C4-2B (cell line): ENCODE data around the gene KDM2A.

ENCODE experiments used
- H3K27ac ChIP-seq: fragments of 450-650 bp; 2 replicates; pipeline ENCODE4 v1.5.1; 2017
- ZFX ChIP-seq: fragments of 450-650 bp; IDR thresholded peaks from 2 replicates; pipeline ENCODE4 v1.6.1; 2017
- TF ChIP-seq, protein P1 (sequence below): fragments of 450-650 bp; conservative IDR thresholded peaks from 2 replicates; pipeline ENCODE4 v1.5.1; 2017; ENCODE audit warnings: mild to moderate bottlenecking

The KDM2A gene

DNA sequence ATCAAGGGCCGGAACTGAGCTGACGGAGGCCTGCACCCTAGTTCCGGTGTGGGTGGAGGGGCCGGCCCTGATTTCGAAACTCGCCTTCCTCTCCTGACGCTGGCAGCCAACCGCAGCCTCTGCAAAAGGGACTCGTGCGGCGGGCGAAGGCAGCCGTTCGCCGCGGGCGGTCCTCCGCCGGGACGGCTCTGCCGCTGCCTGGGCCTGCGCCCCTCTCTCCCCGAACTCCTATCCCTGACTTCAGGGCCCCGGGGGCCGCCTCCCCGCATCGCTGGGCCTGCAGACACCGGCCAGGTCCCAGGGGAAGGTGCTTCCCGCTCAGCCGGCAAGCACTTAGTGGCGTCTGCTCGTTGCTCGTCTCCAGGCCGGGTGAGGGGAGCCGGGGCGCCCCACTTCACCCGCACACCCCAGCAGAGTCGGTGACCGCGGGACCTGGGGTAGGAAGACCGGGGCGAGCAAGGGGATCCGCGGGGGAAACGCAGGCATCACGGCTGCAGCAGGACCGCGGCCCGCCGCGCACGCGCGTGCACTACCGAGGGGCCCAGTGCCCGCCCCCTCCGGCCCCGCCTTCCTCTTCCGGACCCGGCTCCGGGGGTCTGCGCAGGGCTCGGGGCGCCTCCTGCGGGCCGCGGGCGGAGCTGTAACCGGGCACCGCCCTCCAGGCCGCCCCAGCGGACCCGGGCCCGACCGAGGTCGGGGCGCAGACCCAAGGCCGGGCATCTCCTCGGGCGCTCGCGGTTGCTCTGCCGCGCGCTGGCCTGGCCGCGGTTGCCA, 169.6 kb downstream of the KDM2A start:
- peak; percentile 82 for TF ChIP-seq ZFX
- TF ChIP-seq, protein P1, sequence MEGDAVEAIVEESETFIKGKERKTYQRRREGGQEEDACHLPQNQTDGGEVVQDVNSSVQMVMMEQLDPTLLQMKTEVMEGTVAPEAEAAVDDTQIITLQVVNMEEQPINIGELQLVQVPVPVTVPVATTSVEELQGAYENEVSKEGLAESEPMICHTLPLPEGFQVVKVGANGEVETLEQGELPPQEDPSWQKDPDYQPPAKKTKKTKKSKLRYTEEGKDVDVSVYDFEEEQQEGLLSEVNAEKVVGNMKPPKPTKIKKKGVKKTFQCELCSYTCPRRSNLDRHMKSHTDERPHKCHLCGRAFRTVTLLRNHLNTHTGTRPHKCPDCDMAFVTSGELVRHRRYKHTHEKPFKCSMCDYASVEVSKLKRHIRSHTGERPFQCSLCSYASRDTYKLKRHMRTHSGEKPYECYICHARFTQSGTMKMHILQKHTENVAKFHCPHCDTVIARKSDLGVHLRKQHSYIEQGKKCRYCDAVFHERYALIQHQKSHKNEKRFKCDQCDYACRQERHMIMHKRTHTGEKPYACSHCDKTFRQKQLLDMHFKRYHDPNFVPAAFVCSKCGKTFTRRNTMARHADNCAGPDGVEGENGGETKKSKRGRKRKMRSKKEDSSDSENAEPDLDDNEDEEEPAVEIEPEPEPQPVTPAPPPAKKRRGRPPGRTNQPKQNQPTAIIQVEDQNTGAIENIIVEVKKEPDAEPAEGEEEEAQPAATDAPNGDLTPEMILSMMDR: no peak; the same call in 1 of the 2 replicates
- peak overlapping the region; percentile 100 for H3K27ac ChIP-seq

DNA sequence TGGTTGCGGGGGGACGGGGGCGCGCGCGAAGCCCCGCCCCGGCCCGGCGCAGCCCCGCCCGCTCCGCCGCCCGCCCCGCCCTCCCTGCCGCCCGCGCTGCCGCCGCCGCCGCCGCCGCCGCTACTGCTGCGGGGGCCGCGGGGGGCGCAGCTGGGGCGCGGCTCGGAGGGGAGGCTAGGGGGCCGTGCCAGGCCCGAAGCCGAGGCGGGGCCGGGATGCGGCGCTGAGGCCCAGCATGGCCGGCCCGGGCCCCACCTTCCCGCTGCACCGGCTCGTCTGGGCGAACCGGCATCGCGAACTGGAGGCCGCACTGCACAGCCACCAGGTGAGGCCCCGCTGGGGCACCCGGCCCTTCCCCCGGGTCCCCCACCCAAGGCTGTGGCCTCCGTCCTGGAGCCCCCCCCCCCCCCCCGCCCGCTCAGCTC, 170.2 kb downstream of the KDM2A start, which contains the start of gene ANKRD13D:
Gene ANKRD13D, plus strand, starts transcription at position 78 of the 425 bp plus-strand sequence. Its CDS starts 158 bp downstream, at position 236.
- TF ChIP-seq ZFX: no peak; the same call in 1 of the 2 replicates
- TF ChIP-seq, protein P1: no peak
- peak within 1 kb of the TSS; percentile 100 for H3K27ac ChIP-seq

DNA sequence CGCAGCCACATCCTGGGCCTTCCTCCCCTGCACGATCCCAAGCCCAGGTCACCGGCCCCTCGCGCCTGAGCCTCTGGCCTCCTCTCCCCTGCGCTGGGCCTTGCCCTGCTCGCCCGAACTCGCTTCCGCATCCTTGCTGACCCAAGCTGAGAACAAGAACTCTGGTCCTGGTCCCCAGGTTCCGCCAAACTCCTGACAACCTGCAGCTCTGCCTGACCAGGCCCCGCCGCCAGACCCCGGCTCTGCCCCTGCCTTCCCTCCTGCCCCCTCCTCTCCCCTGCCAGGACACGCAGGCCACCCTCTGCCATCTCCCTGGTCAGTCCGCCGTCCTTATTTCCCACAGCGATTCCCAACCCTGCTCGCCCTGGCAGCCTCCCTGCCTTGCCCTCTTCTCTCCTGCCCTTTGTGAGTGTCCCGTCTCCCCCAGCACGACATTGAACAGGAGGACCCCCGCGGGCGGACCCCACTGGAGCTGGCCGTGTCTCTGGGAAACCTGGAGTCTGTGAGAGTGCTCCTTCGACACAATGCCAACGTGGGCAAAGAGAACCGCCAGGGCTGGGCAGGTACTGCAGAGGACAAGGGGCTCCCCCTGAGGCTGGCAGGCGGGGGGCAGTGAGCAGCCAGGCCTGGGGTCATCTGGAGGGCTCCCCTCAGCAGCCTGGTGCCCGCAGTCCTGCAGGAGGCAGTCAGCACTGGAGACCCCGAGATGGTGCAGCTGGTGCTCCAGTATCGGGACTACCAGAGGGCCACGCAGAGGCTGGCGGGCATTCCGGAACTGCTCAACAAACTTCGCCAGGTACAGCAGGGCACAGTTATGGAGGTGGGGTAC, 170.8 kb downstream of the KDM2A start:
- H3K27ac ChIP-seq: peak overlapping the region; percentile 100

DNA sequence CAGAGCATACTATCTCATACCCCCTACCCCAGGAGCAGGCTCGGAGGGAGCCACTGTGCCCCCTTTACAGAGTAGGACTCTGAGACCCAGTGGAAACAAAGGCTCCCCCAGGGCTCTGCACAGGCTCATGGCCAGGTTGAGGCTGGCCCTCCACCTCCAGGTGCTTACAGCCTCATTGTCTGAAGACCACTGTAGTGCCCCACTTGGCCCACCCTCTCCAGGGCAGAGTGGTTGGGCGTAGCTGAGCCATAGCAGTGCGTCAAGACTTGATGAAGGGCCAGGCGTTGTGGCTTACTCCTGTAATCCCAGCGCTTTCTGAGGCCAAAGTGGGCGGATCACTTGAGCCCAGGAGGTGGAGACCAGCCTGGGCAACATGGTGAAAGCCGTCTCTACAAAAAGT, 171.7 kb downstream of the KDM2A start:
- TF ChIP-seq, protein P1: no peak
- H3K27ac ChIP-seq: no peak overlapping the region; the same call in 1 of the 2 replicates

More for the DNA sequence above, 170.8 kb downstream of the KDM2A start:
- peak; percentile 68; the same call in 1 of the 2 replicates for TF ChIP-seq ZFX
- TF ChIP-seq, protein P1: no peak

DNA sequence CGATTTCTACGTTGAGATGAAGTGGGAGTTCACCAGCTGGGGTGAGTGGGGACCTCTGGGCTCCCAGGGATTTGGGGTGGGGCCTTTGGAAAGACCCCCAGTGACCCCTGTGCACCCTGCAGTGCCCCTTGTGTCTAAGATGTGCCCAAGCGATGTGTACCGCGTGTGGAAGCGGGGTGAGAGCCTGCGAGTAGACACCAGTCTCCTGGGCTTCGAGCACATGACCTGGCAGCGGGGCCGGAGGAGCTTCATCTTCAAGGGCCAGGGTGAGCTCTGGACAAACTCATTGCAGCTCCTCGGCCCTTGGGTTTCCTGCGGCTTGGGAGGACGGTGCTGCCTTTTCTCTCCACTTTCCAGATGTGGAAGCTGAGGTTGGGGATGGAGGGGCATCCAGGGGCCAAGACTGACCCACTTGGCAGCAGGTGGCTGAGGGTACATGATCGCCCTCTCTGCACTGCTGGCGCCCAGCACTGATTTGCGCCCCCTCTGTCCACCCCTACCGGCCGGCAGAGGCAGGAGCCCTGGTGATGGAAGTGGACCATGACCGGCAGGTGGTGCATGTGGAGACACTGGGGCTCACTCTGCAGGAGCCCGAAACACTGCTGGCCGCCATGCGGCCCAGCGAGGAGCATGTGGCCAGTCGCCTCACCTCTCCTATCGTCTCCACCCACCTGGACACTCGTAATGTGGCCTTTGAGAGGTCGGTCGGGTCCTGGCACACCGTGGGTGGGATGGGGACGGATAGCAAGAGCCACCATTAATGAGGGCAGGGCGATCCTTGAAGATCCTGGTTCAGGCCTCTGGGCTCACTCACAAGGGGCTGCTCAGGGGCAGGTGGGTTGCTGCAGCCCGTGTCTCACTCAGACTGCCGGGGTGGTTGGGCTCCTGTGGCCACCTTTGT, 172.7 kb downstream of the KDM2A start:
- no peak overlapping the region for H3K27ac ChIP-seq
- TF ChIP-seq, protein P1: no peak
- TF ChIP-seq ZFX: no peak

DNA sequence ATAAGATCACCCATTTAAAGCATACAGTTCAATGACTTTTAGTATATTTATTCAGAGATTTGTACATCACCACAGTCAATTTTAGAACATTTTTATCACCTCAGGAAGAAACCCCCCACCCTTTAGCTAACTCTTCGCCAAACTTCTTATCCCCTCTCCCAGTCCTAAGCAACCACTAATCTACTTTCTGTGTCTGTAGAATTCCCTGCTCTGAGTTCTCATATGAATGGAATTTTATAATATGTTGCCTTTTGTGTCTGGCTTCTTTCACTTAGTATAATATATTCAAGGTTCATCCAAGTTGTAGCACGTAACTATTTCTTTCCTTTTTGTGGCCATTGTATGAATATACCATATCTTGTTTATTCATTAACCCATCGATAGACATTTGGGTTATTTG, 173.6 kb downstream of the KDM2A start:
- H3K27ac ChIP-seq: no peak overlapping the region

More for the DNA sequence above, 173.6 kb downstream of the KDM2A start:
- TF ChIP-seq ZFX: no peak
- TF ChIP-seq, protein P1: no peak
